Embryonic facial prominence (tissue), 1 donor: ENCODE results near the gene CPNE2.
A peak's percentile ranks its signal among the peaks of the same experiment; 100 is the strongest.
"Not testable (repeated sequence)": the region's sequence is repeated elsewhere in the genome, so short reads cannot be mapped to it uniquely, and the experiment has no call there.

Experiments
- DNase-seq: peaks from one replicate; pipeline ENCODE4 v3.0.0-alpha.2; 2016; ENCODE audit errors: extremely low spot score

CPNE2 gene

GRCh38 chr16:57098188-57098841 lies 5.9 kb downstream of the CPNE2 start:
- no peak for DNase-seq

GRCh38 chr16:57099965-57100364 lies 7.6 kb downstream of the CPNE2 start:
- not testable (repeated sequence) for DNase-seq

- no peak for DNase-seq
Measured at GRCh38 chr16:57100445-57100844, 8.1 kb downstream of the CPNE2 start.

GRCh38 chr16:57102888-57103851 lies 10.8 kb downstream of the CPNE2 start:
- DNase-seq = no peak

GRCh38 chr16:57104706-57105105 lies 12.3 kb downstream of the CPNE2 start:
- no peak for DNase-seq

GRCh38 chr16:57105184-57105583 lies 12.8 kb downstream of the CPNE2 start:
- no peak for DNase-seq

- no peak for DNase-seq
Measured at GRCh38 chr16:57106767-57107166, 14.4 kb downstream of the CPNE2 start.

- no peak for DNase-seq
Measured at GRCh38 chr16:57107321-57107922, 15.0 kb downstream of the CPNE2 start.

- DNase-seq = no peak
Measured at GRCh38 chr16:57108432-57108831, 16.0 kb downstream of the CPNE2 start.

GRCh38 chr16:57109259-57110105 lies 17.1 kb downstream of the CPNE2 start:
- DNase-seq = not testable (repeated sequence)

- no peak for DNase-seq
Measured at GRCh38 chr16:57110937-57111336, 18.6 kb downstream of the CPNE2 start.

GRCh38 chr16:57111420-57111819 lies 19.0 kb downstream of the CPNE2 start:
- DNase-seq = no peak

GRCh38 chr16:57112403-57113041 lies 20.1 kb downstream of the CPNE2 start:
- no peak for DNase-seq

- no peak for DNase-seq
Measured at GRCh38 chr16:57113042-57113453, 20.7 kb downstream of the CPNE2 start.

GRCh38 chr16:57113664-57114063 lies 21.3 kb downstream of the CPNE2 start:
- DNase-seq = no peak

GRCh38 chr16:57115168-57115513 lies 22.8 kb downstream of the CPNE2 start:
- DNase-seq = no peak

- DNase-seq = peak; percentile 31
Measured at GRCh38 chr16:57115514-57116182, 23.3 kb downstream of the CPNE2 start.

- no peak for DNase-seq
Measured at GRCh38 chr16:57118461-57119084, 26.2 kb downstream of the CPNE2 start.

- no peak for DNase-seq
Measured at GRCh38 chr16:57123216-57123973, 31.0 kb downstream of the CPNE2 start.
